Brain pericyte (primary cell): ENCODE results near the gene OR5AL1.
"Not testable (repeated sequence)": the region's sequence is repeated elsewhere in the genome, so short reads cannot be mapped to it uniquely, and the experiment has no call there.

Source experiments
- DNase-seq: peaks from one replicate; pipeline ENCODE4 v3.0.0-alpha.2; 2012; ENCODE audit warnings: low read depth, low spot score

Gene OR5AL1

DNA sequence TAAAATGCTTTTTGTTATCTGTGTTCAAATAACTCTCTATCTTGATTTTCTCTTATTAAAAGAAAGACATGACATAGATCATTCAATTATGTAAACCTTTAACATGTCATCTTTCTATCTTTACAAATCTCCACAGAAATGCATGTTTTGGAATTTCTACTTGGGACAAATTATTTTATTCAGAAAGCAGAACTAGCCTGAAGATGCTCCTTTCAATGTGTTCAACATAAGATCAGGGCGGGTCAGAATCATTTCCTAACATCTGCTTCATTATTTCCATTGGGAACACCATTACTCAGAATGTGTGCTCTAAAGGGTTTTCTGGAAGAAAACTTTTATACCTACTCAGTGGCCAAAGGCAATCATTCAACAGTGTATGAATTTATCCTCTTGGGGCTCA, at the start of gene OR5AL1:
OR5AL1 (plus strand) TSS at position 301 of the 400 bp plus-strand sequence.
- no peak for DNase-seq

DNA sequence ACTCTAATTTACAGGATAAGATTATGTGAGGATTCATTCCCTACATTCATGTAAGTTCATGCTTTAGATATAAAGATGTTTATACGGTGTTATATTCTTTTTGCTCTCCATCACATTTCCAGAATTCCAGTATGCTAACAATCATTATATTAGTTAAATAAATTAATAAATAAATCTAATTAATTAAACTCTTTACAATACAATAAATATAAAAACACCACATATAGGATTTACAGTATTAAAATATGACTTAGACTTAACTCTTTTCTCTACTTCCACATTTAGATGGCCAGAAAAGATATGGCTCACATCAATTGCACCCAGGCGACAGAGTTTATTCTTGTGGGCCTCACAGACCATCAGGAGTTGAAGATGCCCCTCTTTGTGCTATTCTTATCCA, 37.2 kb upstream of the OR5AL1 start, which contains the start of gene OR8U1:
OR8U1 (plus strand) TSS at position 301 of the 400 bp plus-strand sequence; CDS start at position 301, 0 bp downstream.
- DNase-seq = no peak

DNA sequence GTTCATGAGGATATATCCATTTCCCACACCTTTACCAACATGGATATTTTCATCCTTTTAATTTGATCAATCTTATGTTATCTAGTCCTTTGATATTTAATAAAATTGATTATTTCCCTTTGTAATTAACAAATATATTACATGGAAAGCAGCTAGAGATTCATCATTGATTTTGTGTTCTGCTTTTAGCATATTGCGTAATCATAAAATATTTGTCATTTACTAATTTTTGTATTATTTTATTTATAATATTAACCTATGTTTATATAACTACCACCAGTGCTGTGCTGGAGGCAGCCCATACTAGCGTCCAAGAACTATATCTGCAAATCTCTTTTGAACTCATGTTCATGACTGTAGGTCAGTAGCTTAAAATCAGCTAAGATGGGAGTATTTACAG, 32.4 kb upstream of the OR5AL1 start:
- no peak for DNase-seq

DNA sequence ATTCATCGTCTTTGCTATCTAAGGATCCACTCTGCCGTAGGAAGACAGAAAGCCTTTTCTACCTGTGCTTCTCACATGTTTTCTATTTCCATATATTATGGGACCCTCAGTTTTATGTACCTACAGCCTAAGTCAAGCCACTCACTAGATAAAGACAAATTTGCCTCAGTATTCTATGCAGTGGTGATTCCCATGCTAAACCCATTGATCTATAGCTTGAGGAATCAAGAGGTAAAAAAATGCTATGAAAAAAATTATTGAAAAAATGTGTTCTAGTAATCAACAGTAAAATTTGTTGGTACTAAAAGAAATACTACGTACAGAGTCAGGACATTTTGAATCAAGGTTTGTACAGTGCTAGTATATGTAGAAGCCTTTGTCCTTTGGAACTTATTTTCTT, 18.1 kb upstream of the OR5AL1 start:
- no peak for DNase-seq

DNA sequence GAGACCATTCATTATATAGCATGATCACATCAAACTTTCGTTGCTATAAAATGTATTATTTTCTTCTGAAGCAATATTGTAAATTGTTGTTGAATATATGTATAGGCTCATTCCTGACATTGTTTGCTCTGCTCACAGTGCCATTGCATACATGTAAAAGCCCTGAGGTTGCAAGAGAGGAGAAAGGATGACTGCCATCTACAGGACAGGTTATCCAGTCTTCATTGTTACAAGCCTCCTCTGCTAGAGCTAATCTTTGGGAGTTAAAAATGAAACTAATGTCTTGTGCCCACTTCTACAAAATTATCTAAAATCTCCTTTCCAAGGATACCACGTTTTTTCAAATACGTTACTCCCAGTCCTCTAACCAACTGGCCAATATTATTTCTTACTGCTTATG, 16.4 kb upstream of the OR5AL1 start:
- no peak for DNase-seq

DNA sequence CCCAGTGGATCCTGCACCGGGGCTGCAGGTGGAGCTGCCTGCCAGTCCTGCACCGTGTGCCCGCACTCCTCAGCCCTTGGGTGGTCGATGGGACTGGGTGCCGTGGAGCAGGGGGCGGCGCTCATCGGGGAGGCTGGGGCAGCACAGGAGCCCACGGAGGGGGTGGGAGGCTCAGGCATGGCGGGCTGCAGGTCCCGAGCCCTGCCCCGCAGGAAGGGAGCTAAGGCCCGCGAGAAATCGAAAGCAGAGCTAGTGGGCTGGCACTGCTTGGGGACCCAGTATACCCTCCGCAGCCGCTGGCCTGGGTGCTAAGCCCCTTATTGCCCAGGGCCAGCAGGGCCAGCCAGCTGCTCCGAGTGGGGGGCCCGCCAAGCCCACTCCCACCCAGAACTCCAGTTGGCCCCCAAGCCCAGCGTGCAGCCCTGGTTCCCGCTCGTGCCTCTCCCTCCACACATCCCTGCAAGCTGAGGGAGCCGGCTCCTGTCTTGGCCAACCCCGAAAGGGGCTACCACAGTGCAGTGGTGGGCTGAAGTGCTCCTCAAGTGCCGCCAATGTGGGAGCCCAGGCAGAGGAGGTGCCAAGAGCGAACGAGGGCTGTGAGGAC, 10.5 kb upstream of the OR5AL1 start:
- DNase-seq = not testable (repeated sequence)

DNA sequence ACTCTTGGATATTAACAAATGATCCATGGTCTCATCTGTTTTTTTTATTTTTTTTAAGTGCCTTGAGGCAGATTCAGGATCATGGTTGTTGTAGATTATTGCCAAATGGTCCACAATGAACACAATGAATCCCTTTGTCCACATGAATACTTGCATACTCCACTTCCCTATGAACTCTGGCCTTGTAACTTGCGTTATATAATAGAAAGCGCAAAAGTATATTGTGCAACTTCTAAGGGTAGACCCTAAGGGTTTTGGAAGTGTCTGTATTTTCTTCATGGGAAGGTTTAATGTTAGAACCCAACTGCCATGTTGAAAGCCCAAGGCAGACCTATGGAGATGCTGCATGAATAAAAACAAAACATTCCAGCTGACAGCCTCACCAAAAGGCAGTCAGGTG, 8.1 kb upstream of the OR5AL1 start:
- DNase-seq = no peak

DNA sequence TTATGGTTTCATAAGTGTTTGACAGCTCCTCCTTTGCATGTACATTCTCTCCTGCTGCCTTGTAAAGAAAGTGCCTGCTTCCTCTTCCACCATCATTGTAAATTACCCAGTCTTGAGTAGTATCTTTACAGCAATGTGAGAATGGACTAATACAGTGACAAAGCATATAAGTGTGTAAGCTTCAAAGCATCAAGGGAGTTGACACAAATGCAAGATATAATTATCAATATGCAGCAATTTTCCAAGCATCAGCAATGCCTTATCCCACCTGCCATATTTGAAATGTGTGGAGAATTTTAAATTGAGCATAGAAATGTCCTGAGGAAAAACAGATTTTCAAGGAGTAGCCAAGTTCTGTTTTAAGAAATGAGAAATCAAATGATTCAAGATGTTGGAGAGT, 1.7 kb upstream of the OR5AL1 start:
- no peak for DNase-seq

DNA sequence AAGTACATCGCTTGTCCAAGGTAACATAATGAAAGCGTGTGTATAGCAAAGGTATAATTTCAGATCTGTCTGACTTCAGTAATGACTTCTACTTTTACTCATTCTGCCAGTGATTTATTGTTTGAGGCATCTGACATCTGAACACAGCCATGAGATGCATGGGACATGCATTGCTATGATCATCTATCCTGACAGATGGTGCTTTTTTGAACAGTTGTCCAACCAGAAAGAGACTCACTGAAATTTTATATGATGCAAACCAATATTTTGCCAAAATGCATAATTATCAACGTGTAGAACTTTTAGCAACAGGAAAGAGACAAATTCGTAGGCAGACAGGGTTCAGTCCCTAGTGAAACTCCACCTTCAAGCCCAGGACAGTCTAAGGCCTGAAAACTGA, 41.0 kb downstream of the OR5AL1 start:
- no peak for DNase-seq

DNA sequence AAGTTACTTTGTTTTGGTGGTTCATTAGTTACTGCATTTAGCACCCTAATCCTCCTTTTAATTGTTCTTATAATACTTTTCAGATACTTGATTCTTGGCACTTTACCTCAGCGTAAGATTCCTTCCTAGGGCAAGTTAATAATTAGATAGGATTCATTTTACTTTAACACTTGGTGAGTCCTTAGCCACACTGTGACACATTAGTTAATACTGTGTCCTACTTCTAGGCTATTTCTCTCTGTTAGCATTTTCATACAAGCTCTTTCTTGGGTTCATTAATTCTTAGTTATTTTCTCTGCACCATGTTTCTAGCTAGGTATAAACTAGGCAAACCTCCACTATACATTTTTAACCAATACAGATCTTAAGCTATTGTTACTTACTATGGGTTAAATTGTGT, 44.6 kb downstream of the OR5AL1 start:
- DNase-seq = no peak
